GM18951 (cell line): ENCODE data around the gene ADAMTSL3.

Source experiments
- POLR2A ChIP-seq: IDR thresholded peaks from 4 replicates; pipeline ENCODE4 v1.6.1; 2011; ENCODE audit warnings: mild to moderate bottlenecking; ENCODE audit not compliant: insufficient read length, insufficient read depth; ENCODE audit errors: extremely low read depth
- in situ Hi-C: fragments of 300-500 bp; cut with MboI; formaldehyde crosslinking; loops from one replicate; pipeline ENCODE4 v1.12.0; 2022; ENCODE audit warnings: low sequenced_read_pairs, mixed read lengths, inconsistent platforms; ENCODE audit not compliant: unreplicated experiment

Gene ADAMTSL3

GRCh38 chr15:83889995-83890394, 236.1 kb downstream of the ADAMTSL3 start:
- TF ChIP-seq POLR2A = no peak
- in situ Hi-C loops = no loop called here

GRCh38 chr15:83890587-83890986, 236.7 kb downstream of the ADAMTSL3 start:
- TF ChIP-seq POLR2A = no peak
- in situ Hi-C loops = no loop called here

- in situ Hi-C loops = no loop called here
- no peak for TF ChIP-seq POLR2A
Observed at GRCh38 chr15:83892498-83892897, 238.6 kb downstream of the ADAMTSL3 start.

- TF ChIP-seq POLR2A = no peak
- in situ Hi-C loops = no loop called here
Observed at GRCh38 chr15:83893308-83893707, 239.4 kb downstream of the ADAMTSL3 start.

- no peak for TF ChIP-seq POLR2A
- in situ Hi-C loops = no loop called here
Observed at GRCh38 chr15:83897037-83897436, 243.1 kb downstream of the ADAMTSL3 start.

DNA sequence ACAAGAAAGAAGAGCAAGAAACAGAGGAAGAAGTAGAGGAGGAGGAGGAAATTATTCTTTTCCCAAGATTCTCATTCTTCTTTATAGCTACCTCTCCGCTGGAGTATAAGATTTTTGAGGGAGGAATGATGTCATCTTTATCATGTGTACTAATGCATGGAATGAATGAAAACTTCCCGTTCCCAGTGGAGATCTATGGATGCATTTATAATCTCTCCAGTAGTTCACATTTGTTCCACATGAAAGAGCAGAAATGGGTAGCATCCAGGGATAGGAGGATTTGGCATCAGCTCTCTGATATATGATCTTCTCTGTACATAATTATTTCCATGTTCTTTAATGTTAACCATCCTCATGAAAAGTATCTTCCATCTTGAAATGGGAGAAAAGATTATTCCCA, 244.4 kb downstream of the ADAMTSL3 start:
- no peak for TF ChIP-seq POLR2A
- in situ Hi-C loops = no loop called here

DNA sequence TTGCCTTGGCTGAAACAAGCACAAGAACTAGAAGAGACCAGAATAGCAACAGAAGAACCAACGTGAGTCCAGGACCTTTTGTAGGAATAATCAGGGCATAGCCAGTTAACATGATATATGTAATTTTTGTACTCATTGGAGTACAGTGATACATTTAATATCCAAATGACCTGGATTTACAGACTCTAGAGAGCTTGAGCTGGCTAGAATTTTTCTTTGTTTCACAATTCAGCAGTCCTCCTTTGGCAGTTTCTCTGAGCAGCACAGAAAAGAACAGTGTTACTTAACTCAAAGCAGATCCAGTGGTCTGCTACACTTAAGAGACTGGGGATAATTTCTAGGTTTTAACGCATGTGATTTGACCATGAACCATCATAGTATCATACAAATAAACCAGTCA, 245.7 kb downstream of the ADAMTSL3 start:
- in situ Hi-C loops = no loop called here
- no peak for TF ChIP-seq POLR2A

DNA sequence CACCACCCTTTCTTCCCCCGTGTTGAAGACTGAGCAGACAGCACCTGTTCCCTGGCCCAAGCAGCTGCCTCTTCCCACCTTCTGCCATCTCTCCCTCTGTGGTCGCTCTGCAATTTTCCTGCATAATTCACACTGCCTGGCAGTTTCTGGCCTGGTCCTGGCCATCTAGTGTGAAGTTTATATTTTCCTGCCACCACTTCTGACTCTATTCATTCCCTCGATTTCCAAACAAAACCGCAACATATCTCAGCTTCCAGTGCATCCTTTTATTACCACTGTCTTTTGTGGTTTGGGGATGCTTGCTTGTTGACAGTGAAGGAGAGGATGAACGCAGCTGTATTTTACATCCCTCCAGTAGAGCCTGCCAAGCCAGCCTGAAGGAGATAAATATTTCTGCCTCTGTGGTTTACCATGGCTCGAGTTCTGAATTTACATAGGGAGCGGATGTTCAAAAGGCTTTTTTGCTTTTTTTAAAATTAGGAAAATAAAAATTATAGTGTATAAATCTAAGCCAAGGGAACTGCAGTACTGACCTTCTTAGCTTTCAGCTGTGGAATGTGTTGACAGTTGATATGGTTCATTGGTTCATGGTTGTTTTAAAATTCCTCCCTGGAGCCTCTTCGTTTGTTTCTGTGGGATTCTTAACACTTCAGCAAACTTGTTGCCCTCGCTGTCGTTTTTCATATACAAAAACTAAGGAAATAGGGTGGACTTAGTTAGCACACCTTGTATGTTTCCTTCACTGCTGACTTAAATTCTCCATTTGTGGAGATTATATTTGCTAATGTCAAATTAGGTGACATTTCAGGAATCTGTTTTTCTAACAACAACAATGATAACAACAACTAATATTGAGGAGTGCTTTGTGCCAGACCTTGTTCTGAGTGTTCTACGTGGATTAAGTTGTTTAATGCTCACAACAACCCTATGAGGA, 250.5 kb downstream of the ADAMTSL3 start:
- no peak for TF ChIP-seq POLR2A
- in situ Hi-C loops = no loop called here

DNA sequence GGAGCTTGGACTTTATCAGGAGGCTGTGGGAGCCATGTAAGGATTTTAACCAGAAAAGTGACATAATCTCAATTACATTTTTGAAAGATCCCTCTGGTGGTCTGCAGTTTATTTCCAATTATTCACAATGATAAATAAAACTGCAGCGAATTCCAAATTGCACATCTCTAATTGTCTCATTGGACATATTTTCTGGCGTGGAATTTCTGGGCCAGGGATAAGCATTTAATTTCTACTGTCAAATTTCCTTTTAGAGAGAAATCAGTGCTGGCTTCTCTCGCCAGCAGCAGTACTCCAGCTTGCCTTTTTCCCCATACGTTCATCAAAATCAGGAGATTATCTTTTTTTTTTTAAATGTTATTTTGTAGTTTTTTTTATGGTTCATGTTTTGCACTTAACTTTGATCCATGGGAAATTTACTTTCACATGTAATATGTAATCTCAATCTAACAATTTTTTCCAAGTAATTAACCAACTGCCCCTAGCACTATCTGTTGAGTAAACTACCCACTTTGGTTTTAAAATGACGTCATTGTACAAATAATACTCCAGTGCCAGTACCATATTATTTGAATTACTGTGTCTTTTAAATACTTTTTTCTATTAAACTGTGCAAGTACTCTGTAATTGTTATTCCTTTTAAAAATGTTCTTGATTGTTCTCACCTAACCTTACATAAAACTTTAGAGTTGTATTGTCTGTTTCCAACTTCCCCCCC, 251.8 kb downstream of the ADAMTSL3 start:
- no peak for TF ChIP-seq POLR2A
- in situ Hi-C loops = no loop called here

GRCh38 chr15:83911345-83911744, 257.4 kb downstream of the ADAMTSL3 start:
- no peak for TF ChIP-seq POLR2A
- in situ Hi-C loops = no loop called here

DNA sequence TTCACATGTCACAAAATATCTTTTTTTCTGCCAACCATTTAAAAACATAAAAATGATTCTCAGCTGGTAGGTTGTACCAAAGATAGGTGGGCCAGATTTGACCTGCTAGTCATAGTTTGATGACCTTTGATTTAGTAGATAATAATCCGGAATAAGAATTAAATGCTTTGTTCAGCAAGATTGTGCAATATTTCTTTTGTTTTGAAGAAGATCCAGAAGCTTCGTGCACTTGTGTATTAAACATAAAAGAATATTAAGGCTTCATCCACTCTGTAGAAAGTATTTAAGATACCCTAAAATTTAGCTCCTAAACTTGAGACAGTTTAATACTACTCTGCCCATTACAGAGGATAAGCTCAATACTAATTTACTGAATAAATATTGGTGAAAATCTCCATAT, 258.4 kb downstream of the ADAMTSL3 start:
- in situ Hi-C loops = no loop called here
- no peak for TF ChIP-seq POLR2A

- TF ChIP-seq POLR2A = no peak
- in situ Hi-C loops = no loop called here
Observed at GRCh38 chr15:83913034-83913632, 259.2 kb downstream of the ADAMTSL3 start.

- TF ChIP-seq POLR2A = no peak
- in situ Hi-C loops = no loop called here
Observed at GRCh38 chr15:83914906-83915305, 261.0 kb downstream of the ADAMTSL3 start.
